ENCODE data around the gene MSI2. TPM values are rescaled to one million over a fixed set of nuclear protein-coding genes. Genes with fewer than 3 reads are reported as not detected.

MSI2 gene
- total RNA-seq, 1 donor from 2014 or later, result 30.4 TPM

DNA sequence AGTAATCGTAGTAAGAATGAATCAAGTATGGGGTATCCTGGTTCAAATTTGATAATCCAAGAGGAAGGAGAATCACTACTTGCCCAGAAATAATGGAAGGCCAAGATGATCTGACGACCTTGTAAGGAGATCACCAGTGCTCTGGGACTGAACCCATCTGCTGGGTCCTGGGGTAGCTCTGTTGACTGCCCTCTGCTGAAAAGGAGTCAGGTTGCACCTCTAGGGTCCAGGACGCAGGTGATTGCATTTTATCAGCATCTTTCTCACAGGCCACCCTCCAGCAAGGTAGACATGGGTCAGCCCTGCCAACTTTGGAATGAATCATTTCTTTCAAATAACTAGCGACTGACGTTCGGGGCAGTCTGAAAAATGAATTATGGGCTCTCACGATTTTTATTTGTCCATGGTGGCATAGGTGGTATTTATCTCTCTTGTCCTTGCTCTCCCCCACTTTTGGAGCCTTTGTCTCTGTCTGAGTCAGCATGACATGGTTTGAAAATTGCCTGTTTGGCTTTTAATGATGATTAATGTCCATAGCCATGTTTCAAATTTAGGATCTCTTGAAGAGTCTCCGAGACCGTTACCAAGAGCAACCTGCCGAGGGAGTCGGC, 163.7 kb downstream of the MSI2 start:
- ATAC-seq, result no peak

DNA sequence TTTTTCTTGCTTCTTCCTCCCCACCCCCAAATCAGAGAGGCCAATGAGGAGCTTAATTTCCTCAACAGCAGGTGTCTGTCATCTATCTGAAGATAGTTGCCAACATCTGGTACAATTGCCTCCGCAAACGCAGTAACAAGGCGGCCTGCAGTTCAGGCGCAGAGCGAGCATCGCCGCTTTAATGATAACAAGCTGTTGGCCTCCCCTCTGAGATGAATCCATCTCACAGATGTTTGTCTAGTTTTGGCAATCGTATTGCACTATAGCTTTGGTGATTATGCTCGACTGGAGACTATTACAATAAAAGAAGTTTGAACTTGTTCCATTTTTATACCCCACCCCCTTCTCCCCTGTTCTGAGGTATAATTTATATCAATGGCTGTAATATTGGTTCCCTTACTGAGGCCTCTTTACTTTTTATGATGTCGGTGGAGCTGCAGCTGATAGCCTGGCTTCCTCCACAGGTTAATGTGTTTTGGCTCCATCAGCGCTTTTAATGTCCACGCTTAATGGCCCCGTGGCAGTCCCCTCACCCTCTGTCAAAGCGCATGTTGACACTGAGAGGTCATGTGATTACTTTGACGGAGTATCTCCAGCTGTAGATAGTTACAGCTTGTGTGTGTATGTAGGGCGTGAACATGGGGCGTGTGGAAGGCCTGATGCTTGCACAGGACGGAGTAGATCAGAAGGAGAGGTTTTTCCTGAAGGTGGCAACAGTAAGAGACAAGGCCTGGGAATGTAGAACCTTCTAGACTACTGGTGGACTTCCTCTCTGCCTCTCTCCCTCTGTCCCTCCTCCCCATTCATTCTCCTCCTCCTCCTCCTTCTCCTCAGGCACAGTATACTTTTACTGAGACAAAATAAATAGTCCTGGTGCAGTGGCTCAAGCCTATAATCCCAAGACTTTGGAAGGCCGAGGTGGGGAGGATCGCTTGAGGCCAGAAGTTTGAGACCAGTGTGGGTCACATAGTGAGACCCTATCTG, 164.7 kb downstream of the MSI2 start:
- no peak for ATAC-seq

DNA sequence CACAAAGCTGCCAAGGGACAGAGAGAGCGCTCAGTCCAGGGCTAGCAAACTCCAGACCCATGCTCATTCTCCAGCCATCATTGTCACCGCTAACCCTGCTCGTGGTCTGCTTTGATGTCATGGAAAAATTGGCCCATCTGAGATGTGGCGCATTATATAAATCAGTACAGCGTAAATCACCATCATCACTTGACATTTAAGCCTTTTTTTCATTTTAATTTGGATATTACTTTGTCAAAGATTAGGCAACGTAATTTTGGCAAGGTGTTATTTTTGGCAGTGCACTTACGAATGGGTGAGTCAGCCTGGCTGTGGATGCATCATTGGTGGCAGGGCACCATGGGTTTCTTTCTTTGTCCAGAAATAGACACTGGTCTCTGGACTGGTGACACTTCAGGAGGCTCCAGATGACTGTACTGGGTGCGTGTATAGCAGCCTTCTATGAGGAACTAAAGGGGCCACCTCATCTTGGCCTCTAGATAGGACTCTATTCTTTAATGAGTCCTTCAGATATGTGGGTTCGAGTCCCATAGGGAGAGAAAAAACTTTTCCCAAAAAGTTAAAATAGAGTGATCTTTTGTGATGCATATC, 166.3 kb downstream of the MSI2 start:
- ATAC-seq, result peak; percentile 94

DNA sequence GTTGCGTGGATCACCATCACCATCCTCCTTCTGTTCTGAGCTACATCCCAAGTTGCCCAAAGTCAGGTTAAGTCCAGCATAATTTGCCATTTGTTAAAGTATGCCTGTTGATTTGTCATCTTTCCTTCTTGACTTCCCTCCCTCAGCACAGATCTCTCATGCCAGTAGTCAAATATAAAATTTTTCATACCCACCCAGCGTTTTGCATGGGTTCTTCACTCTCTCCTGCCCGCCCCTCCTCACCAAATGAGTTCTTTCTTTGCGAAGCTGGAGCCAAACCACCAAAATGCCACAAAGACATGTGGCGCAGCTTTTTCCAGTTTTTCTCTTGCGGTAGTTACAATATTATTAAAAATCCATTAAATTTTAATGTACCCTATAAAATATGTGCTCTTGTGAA, 167.2 kb downstream of the MSI2 start:
- no peak for ATAC-seq

DNA sequence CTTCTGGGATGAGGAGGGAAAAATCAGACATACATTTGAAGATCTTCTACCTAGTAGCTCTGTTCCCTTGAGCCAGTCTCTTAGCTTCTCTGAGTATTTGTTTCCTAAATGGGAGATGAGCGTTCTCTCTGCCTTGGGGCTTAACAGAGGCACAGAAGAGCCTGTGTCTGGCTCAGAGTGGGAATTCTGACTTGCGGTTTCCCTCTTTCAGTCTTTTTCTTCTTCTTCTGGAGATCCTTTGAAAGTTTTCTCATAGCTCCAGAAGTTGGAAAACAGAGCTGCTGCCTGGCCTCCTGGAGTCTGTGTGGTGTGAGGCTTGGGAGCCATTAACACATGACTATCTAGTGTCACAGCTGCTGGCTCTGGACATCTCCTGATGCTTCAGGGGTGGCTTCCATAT, 167.9 kb downstream of the MSI2 start:
- ATAC-seq, result no peak

DNA sequence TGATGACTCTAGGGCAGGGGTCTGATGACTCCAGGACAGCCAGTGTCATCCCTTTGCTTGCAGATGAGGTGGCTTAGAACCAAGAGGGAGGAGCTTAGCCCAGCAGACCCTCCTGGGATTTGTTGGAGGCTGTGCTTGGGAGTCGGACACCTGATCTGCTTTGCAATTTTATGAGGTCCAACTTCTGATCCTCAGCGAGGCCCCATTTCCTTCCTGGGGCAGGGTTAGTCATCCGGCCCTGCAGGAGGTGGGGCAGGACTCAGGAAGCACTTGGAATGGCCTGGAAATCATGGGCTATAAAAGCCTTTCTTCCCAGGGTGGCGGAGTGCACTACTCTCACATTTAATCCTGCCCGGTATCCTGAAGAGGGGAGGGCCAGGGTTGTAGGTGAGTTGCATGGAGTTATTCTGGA, 168.5 kb downstream of the MSI2 start:
- no peak for ATAC-seq

DNA sequence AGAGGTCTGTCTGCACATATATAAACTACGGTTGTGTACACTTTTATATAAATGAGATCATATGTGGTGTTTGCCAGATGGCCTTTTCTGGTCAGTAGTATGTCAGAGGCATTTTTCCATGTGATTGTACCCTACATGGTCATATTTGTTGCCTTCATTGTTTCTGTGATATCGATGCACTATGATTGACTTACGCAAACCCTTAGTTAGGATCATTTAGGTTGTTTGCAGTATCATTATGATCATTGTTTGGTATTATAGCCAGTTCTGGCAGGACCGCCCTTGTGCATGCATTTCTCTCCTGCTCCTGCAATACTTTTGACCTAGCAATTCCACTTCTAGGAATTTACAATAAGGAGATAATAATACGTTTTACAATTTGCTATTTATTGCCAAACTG, 169.1 kb downstream of the MSI2 start:
- ATAC-seq, result no peak

DNA sequence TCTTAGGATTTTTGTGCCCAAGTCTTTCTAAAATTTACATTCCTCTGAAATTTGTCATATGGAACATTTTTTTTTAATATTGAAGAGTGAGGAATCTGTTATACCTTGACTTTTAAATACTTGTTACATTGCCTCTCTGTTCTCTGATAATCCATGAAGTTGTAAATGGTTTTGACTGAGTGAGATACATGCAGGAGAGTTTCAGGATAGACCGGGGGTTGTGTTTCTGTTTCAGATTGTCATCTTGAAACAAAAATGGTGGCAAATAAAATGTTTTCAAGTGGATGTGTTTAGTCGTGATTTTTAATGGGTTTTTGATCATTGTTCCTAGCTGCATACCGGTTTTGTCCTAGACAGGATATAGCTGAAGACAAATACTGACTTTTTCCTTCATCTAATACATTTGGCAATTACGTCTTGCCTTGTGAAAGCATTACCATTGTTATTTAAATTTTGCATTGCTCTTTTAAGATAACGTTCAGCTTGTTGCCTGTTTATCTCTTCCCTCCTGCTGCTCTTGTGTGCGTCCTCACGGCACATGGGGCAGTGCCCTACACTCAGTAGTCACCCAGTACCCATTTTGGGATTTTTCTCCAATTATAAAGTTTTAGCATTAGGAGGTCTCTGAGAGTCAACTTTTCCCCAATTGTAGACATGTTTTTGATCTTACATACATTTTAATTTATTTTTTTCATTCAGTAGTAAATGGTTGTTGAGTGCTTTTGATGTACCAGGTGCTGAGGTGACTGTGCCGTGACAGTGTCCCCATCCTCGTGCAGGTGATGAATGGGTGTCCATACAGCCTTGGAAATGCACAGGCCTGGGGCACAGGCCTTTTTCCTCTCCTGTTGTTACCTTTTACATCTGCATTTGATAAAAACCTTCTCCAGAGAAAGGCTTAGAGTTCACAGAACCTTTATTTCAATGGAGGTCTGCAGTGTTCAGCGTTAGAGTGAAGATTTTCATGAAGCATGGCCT, 169.9 kb downstream of the MSI2 start:
- no peak for ATAC-seq

DNA sequence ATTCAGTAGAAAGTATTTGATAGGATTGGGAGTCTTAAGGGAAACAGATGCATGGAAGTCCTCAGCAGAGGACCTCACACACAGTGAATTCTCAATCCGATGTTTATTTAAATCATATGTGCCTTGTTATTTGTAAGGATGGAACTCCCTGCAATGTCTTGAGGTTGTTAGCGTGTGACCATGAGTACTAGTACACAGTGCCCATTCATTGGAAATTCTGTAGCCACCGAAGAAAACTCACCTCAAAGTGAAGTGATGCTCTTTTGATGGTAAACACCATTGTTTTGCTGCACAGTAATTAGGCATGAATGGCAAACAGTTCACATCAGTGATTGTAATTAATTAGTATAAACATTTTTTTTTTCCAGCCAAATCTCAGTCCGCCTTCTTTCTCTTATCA, 173.6 kb downstream of the MSI2 start:
- no peak for ATAC-seq

DNA sequence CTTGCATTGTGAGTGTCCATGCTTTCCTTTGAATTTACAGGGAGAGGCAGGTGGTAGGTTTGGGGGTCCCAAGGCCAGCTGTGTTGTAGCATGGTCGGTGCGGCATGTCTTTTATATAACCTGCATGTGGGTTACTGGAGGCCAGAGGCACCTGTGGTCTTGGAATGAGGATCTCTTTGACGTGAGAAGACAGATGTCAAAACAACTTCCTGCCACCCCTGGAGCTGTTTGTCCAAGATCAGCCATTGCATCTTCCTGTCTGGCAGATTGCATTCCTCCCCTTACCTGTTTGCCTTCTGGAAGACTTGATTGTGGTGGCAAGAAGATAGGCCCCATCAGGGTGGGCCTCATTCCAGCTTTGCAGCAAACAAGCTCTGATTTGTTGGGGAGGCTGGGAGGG, 175.1 kb downstream of the MSI2 start:
- ATAC-seq, result no peak

DNA sequence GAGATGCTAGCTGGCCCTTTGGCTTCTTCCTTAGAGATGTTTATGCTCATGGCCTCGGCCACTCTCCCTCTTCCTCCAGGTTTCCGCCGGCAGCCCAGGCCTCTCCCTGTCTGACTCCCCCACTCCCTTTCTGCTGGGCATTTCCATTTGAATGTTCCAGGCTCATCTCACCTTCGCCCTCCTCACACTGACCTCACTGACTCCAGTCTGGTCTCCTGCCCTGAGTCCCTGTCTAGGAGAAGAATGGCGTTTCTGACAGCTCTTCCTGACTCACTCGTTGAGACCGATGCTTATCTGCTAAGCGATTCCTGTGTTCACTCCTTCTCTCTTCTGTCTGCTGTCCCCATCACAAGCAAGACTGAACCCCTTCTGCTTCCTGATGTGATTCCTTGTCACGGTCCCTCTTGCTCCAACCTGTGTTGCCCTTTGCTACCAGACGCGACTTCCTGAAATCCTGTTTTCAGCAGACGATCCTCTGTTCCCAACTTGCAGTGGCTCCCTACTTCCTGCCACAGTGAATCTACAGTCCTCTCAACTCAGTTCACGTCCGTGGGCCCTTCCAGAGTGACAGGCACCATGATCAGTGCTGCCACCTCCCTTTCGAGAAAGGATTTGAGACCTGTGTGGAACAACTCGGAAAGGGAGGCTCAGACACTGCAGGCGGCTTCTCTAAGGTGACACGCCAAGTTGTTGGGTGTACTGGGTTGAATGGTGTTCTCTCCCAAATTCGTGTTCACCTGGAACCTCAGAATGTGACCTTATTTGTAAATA, 176.4 kb downstream of the MSI2 start:
- ATAC-seq, result no peak

DNA sequence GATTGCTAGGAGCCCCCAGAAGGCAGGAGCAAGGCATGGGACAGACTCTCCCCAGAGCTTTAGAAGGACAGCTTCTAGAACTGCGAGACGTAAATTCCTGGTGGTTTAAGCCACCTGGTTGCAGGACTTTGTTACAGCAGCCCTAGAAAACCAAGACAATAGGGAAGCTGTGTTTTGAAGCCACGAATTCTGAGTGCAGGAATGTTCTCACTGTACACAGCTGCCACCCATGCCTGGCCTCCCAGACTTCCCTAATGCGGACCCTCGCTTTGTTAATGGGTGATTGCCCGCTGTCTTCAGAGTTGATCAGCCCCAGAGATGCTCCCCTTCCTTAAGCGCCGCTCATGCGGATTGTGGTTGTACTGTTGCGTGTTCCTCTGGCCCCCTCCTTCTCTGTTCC, 177.1 kb downstream of the MSI2 start:
- no peak for ATAC-seq

DNA sequence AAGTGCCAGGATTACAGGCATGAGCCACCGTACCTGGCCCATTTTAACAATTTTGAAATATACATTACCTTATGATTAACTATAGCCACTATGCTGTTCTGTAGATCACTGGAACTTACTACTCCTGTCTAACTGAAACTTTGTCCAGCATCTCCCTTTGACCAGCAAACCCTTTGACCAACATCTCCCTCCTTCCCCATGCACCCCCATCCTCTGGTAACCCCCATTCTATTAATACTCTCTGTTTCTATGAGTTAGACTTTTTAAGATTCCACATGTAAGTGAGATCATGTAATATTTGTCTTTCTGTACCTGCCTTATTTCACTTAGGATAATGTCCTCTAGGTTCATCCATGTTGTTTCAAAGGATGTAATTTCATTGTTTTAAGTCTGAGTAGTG, 178.0 kb downstream of the MSI2 start:
- no peak for ATAC-seq

DNA sequence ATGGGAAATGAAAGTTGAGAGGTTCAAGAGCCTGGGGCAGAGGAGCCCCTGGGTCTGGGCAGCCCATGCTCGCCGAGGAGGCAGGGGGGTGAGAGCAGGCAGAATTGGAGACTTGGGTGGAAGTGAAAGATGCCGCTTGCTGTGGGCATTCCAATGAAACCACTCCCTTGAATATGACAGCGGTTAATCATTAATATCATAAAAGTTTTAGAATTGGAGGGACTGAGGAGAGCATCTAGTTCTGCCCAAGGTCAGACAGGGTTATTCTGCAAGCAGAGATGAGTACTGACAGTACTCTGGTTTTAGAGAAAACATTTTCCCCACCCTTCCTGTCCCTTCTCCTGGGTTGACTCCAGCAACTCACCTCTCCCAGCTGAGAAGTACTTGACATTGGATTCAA, 180.2 kb downstream of the MSI2 start:
- no peak for ATAC-seq

DNA sequence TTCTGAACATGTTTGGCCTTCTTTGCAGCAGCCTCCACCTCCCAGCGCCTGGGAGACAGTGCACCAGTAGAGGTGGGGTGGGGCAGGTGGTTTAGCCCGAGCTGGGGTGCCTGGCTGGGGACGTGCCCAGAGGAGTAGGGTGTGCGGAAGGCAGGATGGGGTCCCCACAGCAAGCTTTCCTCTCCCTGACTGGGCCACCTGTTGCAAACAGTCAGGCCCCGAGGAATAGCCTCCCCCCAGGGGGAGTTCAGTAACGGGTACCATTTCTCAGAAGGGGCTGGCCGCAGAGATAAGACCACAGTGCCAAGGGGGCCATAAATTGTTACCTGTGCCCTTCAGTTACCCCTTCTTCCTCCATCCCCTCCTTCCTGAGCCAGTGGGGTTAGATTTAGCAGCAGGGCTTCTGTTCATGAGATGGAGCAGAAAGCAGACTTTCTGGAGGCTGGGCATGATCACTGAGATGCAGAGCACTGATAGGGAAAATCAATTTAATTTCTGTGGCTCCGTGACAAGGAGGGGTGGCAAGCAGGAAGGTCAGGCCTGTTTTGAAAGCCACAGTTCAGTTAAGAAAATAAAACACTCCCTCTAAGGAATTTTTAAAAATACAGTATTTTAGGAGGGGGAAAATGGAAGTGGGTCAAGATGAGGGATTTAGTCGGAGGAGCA, 181.9 kb downstream of the MSI2 start:
- no peak for ATAC-seq

DNA sequence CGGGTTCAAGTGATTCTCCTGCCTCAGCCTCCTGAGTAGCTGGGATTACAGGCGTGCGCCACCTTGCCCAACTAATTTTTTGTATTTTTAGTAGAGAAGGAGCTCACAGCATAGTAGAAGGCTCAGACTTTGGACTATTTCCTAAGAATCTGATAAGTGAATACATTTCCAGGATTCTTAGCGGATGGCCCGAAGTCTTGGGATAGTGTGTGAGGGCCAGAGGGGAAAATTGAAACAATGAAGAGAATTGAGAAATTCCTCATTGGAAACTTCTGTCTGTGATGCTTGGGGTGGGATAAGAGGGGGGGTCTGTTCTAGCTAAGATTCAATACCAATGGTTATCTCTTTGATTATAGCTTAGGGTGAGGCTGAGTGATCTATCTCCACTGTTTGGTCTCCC, 183.3 kb downstream of the MSI2 start:
- no peak for ATAC-seq

DNA sequence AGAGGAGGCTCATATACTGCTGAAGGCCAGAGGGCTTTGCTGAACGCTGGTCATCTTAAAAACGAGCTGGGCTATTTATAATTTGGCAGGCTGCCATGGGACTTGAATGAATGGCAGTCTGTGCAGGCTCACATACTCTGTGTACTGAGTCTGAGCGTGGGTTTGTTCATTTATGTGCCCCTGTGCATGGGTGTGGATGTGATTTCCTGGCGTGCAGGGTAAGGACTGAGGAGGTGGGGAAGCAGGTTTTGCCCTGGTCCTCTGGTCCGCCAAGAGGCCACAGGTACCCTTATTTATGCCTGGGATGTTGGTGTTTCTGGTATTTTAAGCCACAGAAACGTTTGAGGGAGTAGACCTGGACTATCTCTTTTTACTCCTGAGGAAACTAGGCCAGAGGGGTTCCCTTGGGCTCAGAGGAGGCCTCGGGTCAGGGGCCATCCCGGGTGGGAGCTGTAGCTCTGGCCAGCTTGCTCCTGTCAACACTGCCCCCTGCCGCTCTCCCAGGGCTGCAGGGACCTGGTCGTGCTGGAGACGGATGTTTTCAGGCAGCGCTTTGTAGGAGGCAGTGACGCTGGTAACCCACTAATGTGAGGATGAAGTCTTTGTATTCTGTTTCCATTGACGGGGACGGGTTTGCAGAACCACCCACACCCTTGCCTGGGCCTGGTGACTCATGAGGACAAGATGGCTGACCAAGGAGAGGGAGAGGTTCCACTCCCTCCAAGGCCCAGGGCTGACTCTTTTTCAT, 184.4 kb downstream of the MSI2 start:
- ATAC-seq, result peak; percentile 93

DNA sequence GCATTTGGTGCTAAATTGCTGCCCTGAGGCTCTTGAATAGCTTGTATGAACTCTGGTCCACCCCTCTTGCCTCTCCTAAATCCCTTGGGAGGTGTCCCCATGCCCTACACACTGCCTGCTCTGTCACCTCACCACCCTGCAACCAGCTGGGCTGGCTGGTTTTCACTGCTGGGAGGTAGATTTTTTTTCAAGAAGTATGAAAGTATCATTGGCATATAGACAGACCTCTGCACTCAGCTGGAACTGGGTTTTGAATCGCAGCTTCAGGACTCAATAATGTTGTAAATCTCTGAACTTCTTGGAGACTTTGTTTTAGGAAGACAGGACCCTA, 184.9 kb downstream of the MSI2 start:
- ATAC-seq, result no peak

DNA sequence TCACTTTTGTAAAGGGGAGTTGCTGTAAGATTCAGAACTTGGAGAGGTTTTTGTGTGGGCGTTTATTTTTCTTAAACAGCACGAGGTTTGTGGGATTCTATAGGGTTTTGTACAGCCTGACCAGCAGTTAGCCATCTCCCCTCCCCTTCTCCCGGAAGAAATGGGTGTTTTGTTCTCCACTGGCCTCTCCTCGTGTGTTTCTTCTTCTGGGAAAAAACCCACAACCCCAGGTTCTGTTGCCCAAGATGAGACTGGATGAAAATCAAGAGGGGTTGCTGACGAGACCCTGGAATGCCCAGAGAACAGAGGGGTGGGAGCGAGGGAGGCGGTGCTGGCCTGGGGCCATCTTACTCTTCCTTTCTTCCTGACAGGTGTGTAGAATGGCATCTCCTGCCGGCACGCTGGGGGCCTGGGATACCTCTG, 186.1 kb downstream of the MSI2 start:
- ATAC-seq, result no peak

DNA sequence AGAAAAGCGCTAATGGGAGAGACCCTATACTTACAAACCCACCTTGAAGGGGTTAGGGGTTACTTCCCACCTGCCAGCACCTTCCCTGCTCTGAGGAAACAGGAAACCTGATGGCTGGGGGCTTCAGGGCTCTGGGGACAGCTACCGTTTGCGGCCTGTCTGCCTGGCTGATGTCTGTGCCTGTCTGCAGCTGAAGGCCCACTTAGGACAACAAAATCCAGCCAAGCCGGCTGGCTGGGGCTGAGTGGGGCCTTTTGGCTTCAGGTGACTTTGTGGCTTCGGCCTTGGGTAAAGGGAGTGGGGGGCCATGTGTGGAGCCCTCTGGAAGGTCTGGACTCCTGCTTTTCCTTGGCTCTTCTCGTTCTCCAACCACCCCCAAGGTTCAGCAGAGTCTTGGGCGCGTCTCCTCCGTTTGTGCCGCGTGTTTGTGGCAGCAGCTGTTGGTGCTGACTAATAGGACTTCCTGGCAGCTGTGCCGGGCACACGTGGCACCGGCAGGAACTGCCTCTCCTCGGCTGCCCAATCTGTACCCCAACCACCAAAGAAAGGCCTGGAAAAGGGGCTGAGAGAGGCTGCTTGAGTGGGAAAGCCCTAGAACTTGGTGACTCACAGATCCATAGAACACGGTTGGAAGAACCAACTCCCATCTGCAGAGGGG, 186.7 kb downstream of the MSI2 start:
- ATAC-seq, result peak; percentile 72
